HT-29 (cell line): ENCODE measurements around the gene VPS37D. TPM values are rescaled to one million over a fixed set of nuclear protein-coding genes. Genes with fewer than 3 reads are reported as not detected.
"Not testable (repeated sequence)": the region's sequence is repeated elsewhere in the genome, so short reads cannot be mapped to it uniquely, and the experiment has no call there.

Experiments used
- DNase-seq: peaks from one replicate; pipeline ENCODE4 v3.0.0-alpha.2; 2015; ENCODE audit warnings: low spot score
- total RNA-seq: library from RNA; depleted of rRNA; stranded (reverse); fragments of >200 nt; shearing (Covaris generic); gene quantifications from 2 replicates; pipeline ENCODE4 v1.2.3, GENCODE V29; 2014; rRNA removed

Gene VPS37D, protein sequence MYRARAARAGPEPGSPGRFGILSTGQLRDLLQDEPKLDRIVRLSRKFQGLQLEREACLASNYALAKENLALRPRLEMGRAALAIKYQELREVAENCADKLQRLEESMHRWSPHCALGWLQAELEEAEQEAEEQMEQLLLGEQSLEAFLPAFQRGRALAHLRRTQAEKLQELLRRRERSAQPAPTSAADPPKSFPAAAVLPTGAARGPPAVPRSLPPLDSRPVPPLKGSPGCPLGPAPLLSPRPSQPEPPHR
- total RNA-seq, result 0.28 and 0.73 TPM in 2 replicates

DNA sequence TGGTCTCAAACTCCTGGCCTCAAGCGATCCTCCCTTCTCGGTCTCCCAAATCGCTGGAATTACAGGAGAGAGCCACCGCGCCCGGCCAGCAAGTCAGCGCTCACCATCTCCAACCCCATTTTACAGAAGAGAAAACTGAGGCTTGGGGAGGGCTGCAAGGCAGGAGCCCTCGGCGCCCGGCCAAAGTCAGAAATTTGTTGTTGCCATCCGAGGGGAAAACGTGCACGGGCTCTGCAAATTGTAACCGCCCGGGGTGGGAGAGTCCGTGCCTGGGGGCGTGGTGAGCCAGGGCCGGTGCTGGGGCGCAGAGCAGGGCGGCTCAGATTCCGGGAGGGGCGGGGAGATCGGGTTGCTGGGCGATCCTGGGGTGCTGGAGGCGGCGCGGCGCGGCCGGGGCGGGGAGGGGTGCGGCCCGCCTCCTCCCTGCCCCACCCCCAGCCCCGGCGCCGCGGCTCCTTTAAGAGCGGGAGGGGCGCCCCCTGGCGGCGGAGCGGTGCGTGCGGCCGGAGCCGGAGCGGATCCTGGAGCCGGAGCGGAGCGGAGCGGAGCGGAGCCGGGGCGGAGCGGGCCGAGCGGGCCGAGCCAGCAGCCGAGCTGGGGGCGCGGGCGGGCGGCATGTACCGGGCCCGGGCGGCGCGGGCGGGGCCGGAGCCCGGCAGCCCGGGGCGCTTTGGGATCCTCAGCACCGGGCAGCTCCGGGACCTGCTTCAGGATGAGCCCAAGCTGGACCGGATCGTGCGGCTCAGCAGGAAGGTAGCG lies at the start of gene VPS37D:
TSS of gene VPS37D (plus strand) at position 488 of the 759 bp plus-strand sequence. CDS start at position 616, 128 bp downstream.
- DNase-seq, result peak; percentile 96

DNA sequence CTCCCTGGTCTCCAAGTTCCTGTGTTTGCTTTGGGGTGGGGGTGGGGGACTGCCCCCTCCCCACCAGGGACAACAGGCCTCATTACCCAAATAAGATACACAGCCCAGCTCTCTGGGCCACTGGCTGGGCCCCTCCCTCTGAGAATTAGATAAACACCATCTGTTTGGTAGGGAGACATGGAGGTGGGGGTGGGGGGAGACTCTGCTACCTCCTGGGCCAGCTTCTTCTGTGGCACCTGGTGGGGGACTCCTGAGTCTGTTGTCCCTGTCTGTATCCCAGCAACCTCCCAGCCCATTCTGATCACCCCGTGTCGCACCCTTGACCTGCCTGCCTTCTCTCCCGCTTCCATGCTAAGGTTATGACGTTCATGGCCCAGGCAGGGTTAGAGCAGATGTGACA lies 49.1 kb upstream of the VPS37D start:
- DNase-seq, result no peak

DNA sequence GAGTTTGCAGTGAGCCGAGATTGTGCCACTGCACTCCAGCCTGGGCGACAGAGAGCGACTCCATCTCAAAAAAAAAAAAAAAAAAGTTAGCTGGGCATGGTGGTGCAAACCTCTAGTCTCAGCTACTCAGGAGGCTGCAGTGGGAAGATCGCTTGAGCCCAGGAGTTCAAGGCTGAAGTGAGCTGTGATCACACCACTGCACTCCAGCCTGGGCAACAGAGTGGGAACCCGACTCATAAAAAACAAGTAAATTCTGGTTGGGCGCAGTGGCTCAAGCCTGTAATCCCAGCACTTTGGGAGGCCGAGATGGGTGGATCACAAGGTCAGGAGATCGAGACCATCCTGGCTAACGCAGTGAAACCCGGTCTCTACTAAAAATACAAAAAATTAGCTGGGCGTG lies 48.2 kb upstream of the VPS37D start:
- DNase-seq, result not testable (repeated sequence)

DNA sequence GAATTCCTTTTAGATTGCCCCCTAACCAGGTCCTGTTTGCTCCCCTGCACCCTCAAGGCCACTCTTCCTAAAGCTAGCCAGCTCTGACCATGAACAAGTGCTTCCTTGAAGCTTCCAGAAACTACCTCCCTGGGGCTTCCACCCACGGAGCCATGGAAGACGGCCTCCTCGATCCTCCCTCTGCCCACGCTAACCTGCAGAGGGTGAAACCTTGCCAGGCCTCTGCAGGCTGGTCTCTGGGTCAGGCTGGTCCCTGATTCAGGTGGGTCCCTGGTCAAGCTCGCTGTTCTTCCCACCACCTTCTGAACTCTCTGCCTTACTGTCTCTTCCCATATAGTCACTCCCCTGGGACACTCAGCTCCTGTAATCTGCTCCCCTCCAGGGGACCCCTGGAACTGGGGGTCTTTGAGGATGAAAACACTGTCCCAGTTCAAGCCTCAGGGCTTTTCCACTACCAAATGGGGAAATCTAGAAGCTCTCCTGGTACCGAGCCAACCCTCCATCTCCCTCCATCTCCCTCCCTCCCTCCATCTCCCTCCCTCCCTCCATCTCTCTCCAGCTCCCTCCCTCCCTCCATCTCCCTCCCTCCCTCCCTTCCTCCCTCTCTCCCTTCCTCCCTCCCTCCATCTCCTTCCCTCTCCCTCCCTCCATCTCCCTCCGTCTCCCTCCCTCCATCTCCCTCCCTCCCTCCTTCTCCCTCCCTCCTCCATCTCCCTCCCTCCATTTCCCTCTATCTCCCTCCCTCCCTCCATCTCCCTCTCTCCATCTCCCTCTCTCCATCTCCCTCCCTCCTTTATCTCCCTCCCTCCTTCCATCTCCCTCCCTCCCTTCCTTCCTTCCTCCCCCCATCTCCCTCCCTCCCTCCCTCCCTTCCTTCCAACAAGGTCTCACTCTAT lies 46.2 kb upstream of the VPS37D start:
- no peak for DNase-seq

DNA sequence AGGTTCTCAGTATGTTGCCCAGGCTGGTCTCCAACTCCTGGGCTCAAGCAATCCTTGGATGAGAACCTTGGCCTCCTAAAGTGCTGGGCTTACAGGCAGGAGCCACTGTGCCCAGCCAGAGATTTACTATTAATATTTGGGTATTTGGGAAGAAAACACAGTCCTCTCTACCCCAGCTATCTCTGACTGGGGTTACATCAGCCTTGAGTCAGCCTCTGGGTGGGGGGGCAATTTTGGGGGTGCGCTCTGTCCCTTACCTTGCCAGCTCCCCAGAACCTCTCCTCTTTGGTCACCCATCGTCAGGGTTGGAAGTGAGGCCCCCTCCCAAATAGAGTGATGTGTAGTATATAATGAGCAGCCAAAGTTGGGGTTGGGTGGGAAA lies 45.1 kb upstream of the VPS37D start:
- no peak for DNase-seq

DNA sequence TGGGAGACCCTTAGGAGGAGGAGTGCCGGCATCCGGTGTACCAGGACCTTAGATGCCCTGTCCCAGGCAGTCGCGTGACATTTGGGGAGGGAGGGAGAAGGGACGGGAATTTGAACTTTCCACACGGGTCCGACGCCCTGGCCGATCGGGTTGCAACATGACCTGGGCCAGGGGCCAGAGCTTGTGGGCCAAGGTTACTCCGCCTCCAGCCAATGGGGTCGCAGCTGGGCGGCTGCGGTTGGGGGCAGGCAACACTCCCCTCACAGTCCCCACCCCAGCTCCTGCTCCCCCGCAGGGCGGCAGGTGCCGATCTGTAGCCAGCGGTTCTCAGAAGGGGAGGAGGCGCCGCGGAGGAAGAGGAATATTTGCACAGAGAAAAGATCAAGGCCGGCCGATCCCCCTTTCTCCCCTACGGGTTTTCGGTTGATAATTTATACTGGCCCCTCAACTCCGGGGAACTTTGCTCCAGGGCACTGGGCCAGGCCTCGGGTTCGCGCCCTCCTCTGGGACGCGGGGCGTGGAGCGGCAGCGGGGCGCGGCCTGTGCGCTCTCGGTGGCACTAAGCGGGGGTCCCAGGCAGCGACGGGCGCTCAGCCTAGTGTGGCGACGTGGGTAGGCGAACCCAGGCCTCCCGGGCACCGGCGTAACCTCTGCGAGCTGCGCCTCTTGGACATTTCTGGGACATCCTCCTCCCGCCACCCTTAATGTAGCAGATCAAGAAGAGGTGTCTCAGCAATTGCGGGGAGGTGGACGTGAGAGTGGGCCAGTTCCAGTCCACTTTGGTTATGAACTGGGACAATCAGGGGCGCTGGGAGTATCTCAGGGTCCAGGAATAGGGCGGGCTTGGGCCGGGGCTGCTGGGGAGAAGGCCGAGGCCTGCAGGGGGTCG lies 44.5 kb upstream of the VPS37D start:
- DNase-seq, result no peak

DNA sequence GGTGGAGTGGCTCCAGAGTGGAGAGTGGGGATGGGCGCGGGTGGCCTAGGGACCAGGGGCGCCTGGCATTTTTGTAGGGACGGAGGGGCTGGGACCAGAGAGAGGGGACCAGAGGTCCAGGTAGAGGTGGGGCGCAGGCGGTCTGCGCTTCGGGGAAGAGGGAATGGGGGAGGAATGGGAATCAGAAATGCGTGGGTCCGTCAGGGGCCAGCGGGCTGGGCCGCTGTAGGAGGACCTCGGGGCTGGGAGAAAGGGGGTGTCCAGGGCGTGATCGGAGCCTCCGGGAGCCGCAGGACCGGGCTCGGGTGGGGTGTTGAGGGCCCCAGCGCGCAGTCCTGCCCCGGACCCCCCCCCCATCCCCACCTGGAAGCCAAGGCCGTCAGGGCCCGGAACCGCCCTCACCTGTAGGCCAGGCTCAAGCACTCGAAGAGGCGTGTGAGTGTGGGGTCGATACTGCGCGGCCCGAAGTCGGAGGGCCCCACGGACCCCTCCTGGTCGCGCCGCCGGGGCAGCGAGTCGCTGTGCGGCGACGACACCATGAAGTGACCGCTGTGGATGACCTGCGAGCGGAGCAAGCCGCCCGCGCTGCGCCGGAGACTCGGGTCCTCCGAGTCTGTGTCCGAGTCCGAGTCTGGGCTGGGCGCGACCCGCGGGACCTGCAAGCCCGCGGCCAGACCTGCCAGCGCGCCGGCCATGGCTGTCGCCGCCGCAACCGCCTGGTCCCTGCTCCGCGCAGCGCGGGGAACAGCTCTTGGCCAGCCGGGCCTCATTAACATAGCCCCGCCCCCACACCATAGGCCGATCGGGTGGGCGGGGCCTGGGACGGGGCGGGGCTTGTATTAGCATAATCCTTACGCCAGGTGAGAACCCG lies 43.6 kb upstream of the VPS37D start, which contains the start of gene MLXIPL:
TSS of gene MLXIPL (minus strand) at position 725 of the 871 bp plus-strand sequence. CDS start at position 695, 30 bp downstream.
- peak; percentile 96 for DNase-seq

DNA sequence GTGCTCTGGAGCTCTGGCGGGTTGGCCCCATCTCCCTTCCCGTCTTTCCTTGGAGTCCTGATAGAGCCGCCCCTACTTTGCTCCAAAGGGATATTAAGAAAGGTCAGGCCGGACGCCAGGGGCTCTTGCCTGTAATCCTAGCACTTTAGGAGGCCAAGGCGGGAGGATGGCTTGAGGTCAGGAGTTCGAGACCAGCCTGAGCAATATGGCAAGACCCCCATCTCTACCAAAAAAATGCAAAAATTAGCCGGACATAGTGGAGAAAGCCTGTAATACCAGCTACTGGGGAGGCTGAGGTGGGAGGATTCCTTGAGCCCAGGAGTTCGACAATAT lies 43.0 kb upstream of the VPS37D start:
- no peak for DNase-seq

DNA sequence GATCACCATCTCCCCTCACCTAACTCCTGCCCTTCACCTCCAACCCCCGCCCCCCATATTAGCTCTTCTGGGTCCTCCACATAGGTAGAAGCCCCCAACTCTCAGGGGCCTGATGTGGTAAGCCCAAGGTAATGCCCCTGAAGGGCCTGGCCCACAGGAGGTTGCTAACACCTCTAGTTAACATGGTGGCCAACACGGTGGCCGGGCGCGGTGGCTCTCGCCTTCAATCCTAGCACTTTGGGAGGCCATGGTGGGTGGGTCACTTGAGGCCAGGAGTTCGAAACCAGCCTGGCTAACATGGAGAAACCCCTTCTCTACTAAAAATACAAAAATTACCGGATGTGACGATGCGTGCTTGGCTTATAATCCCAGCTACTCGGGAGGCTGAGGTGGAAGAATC lies 42.4 kb upstream of the VPS37D start:
- no peak for DNase-seq

DNA sequence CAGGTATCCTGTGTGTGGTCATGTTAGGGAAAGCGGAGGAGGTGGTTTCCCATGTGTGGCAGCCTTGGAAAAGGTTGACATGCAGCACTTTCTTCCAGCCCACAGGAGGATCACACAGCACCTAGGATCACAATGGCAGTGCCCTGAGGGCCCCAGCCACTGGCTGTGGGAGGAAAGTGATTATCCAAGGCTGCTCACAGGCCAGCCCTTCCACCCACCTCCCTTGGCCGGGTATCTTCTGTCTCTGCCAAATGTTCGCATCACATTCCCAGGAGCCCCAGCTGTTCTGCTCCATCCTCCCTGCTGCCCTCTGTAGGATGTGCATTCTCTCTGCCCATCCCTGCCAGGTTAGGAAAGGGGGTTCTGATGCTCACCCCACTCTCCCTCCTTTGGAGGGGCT lies 40.8 kb upstream of the VPS37D start:
- no peak for DNase-seq

DNA sequence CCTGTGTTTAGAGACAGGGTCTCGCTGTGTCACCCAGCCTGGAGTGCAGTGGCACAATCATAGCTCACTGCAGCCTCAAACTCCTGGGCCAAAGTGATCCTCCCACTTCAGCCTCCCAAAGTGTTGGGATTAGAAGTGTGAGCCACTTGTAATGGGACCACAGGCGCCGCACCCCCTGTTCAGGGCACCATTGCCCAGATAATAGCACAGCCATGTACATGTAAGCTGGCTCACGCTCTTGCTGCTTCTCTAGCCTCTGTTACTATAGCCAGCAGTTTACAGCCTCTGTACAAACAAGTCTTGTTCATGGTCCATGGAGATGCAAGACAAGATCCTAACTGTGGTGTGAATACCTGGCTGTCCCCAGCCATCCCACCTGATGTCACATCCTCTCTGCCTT lies 39.1 kb upstream of the VPS37D start:
- no peak for DNase-seq

DNA sequence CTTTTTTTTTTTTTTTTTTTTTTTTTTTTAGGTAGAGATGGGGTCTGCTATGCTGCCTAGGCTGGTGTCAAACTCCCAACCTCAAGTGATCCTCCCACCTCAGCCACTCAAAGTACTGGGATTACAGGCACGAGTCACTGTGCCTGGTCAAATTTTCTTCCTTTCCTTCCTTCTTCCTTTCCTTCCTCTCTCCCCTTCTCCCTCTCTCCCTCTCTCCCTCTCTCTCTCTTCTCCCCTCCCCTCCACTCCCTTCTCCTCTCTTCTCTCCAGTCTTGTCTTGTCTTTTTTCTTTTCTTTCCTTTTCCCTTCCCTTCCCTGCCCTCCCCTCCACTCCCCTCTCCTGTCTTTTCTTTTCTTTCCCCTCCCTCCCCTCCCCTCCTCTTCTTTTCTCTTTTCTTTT lies 36.1 kb upstream of the VPS37D start:
- DNase-seq, result no peak

DNA sequence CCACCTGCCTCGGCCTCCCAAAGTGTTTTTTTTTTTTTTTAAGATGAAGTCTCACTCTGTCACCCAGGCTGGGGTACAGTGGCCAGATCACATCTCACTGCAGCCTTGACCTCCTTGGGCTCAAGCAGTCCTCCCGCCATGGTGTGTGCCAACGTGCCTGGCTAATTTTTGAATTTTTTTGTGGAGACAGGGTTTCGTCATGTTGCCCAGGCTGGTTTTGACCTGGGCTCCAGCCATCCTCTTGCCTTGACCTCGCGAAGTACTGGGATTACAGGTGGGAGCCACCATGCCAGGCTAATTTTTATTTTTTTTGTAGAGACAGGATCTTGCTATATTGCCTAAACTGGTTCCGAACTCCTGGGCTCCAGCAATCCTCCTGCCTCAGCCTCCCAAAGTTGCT lies 34.3 kb upstream of the VPS37D start:
- DNase-seq, result no peak

DNA sequence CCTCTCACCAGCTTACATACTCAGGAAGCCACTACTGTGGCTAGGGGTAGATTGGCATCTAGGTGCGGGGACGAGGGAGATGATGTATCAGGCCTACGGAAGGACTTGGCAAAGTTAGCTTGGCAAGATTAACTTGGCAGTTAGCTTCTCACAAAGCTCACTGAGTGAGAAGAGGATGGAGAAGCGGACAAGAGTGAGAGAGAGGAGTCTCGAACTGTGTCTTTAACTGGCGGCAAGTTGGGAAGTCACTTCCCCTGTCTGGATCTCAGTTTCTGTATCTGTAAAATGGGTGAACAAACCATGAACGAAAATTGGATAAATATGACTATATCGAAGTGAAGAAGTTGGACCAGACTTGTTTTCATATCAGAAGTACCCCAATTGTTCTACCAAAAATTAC lies 33.8 kb upstream of the VPS37D start:
- DNase-seq, result no peak

DNA sequence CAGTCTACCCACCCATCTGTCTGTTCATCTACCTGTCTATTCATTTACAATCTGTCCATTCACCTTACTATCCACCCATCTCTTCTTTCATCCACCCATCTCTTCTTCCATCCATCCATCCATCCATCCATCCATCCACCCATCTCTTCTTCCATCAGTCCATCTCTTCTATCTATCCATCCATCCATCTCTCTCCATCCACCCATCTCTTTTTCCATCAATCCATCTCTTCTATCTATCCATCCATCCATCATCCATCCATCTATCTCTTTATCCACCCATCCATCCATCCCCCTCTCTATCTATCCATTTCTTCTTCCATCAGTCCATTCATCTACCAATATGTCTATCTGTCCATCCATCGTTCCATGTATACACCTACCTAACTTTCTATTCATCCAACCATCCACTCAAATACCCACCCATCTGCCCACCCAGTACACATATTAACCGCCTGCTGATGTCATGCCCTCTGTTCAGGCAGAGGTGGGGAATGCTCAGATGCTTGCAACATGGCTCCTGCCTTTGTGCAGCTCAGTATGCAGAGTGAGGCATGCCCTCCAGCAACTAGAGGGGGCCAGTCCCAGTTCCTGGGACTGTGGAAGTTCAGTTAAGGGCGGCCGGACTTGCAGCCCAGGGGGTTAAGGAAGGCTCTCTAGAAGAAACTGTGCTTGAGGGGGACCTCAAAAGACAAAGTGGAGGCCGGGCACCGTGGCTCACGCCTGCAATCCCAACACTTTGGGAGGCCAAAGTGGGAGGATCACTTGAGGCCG lies 32.0 kb upstream of the VPS37D start:
- no peak for DNase-seq

DNA sequence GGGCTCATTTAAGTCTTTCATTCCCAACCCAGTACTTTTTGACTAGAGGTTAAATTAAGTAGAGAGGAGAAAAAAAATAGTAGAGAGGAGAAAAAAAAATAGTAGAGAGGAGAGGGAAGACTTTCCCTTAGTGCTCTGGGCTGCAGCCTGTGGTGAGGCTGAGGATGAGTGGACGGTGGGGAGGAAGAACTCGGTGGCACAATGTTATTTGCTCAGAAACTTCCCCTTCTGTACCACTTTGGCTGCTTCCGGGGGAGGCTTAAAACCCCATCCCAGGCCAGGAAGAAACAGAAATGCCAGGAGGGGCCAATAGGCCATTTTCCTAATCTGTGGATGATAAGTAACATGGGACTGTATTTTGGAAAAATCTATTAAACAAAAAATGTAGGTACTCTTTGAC lies 28.7 kb upstream of the VPS37D start:
- no peak for DNase-seq

DNA sequence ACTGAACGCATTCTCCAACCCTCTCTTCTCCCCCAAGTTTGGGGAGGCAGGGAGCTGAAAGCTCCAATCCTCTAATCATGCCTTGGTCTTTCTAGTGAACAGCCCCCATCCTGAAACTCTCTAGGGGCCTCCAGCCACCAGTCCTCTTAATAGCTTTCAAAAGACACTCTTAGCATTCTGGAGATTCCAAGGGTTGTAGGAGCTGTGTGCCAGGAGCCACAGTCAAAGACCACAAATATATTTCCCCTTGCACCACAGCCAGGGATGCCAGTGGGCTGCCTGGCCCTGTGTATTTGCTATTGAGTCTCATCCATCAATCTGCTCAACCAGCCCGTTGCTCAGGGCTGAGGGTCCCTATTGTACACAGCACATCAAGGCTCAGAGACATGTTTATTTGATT lies 24.8 kb upstream of the VPS37D start:
- DNase-seq, result no peak

DNA sequence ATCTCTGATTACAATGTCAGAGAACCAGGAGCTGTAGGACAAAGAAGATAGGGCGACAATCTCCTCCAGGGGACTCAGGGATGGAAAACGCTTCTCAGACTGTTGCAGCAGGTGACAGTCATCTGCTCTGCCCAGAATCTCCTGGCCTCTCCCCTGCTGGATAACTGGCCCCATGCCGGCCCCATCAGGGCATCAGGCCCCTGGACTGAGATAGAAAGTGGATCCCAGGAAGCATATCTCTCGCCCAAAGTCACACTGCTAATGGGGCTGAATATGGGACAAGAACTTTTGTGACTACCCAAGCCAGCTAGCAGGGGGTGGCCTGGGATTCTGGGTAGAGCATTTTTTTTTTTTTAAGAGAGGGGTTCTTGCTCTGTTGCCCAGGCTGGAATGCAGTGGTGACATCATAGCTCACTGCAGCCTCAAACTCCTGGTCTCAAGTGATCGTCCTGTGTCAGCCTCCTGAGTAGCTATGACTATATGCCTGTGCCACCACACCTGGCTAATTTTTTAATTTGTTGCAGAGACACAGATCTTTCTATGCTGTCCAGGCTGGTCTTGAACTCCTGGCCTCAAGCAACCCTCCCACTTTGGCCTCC lies 22.8 kb upstream of the VPS37D start:
- no peak for DNase-seq

DNA sequence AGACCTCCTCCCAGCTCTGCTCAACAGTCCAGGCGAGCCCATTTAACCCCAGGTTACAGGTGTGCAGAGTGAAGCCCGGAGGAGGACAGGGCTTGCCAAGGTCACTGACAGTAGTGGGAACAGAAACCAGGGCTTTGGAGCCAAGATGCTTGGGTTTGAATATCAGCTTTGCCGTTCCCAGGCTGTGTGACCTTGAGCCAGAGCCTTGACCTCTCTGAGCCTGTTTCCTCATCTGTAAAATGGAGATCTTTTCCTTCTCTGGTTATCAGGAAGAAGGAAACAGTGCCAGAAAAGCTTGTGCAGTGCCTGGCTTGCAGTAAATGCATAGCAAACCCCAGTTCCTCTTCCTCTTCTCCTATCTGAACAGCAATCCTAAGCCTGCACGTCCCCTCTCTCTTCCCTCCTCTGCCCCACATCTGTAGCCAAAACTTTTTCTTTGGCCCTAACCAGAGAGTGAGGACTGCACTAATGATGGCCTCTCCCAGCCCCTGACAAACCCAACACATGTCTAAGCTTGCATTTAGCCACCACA lies 21.9 kb upstream of the VPS37D start:
- no peak for DNase-seq
